Activated CD4-positive, alpha-beta T cell treated with anti-CD3 and anti-CD28 coated beads for 24 hours (primary cell): ENCODE data around the gene ALB.

Experiments
- DNase-seq, 2 donors: peaks; one replicate each; pipeline ENCODE4 v3.0.0-alpha.2; 2020; ENCODE audit warnings: low read depth in 2 of 2

The ALB gene

GRCh38 chr4:73450398-73451004 lies 46.4 kb downstream of the ALB start:
- no peak for DNase-seq

GRCh38 chr4:73451404-73451803 lies 47.3 kb downstream of the ALB start:
- DNase-seq, result no peak

- no peak for DNase-seq
Observed at GRCh38 chr4:73451981-73452747, 48.1 kb downstream of the ALB start.

- no peak for DNase-seq
Observed at GRCh38 chr4:73452953-73453700, 49.0 kb downstream of the ALB start.

GRCh38 chr4:73453701-73454005 lies 49.6 kb downstream of the ALB start:
- no peak for DNase-seq

- DNase-seq, result no peak
Observed at GRCh38 chr4:73454920-73455319, 50.8 kb downstream of the ALB start.

GRCh38 chr4:73456177-73457022 lies 52.3 kb downstream of the ALB start:
- DNase-seq, result no peak

GRCh38 chr4:73458184-73459047 lies 54.3 kb downstream of the ALB start:
- DNase-seq, result no peak

- no peak for DNase-seq
Observed at GRCh38 chr4:73459048-73459421, 54.9 kb downstream of the ALB start.

GRCh38 chr4:73460913-73461522 lies 56.9 kb downstream of the ALB start:
- no peak for DNase-seq

GRCh38 chr4:73468170-73468569 lies 64.1 kb downstream of the ALB start:
- DNase-seq, result no peak

GRCh38 chr4:73470728-73471127 lies 66.6 kb downstream of the ALB start:
- DNase-seq, result no peak
